Measurements from ENCODE around the gene RNF146.

DNA sequence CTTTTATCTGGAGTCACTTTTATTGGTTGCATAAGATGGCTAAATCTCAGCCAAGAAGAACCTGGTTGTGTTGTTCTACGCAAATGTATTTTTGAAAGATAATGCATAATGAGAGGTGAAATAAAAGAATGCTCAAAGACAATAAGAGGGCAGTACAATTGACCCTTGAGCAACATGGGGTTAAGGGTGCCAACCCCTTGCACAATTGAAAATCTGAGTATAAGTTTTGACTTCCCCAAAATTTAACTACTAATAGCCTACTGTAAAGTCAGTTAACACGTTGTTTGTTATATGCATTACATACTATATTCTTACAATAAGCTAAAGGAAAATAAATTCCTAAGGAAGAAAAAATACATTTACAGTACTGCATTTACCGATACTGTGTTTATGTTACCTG is 5.9 kb downstream of the RNF146 start:
- TF ChIP-seq, protein P1, sequence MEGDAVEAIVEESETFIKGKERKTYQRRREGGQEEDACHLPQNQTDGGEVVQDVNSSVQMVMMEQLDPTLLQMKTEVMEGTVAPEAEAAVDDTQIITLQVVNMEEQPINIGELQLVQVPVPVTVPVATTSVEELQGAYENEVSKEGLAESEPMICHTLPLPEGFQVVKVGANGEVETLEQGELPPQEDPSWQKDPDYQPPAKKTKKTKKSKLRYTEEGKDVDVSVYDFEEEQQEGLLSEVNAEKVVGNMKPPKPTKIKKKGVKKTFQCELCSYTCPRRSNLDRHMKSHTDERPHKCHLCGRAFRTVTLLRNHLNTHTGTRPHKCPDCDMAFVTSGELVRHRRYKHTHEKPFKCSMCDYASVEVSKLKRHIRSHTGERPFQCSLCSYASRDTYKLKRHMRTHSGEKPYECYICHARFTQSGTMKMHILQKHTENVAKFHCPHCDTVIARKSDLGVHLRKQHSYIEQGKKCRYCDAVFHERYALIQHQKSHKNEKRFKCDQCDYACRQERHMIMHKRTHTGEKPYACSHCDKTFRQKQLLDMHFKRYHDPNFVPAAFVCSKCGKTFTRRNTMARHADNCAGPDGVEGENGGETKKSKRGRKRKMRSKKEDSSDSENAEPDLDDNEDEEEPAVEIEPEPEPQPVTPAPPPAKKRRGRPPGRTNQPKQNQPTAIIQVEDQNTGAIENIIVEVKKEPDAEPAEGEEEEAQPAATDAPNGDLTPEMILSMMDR (IDR thresholded peaks at IDR 0.05), result no peak
- TF ChIP-seq POLR2AphosphoS5 (IDR thresholded peaks at IDR 0.05), result no peak
